Measurements from ENCODE around the gene WASL.

- TF ChIP-seq POLR2A (IDR thresholded peaks at IDR 0.05; ENCODE audit: low read length) (no peak), RFX5 (IDR thresholded peaks at IDR 0.05) (no peak), ATOH8 (CRISPR knock-in tag; IDR thresholded peaks at IDR 0.05; ENCODE audit: low read depth) (no peak), MAFK (IDR thresholded peaks at IDR 0.05; ENCODE audit: partially characterized antibody) (no peak), CTCF (IDR thresholded peaks at IDR 0.05) (no peak), EP300 (IDR thresholded peaks at IDR 0.05) (no peak), JUN (IDR thresholded peaks at IDR 0.05) (no peak), ELK1 (IDR thresholded peaks at IDR 0.05; ENCODE audit: low read depth, low read length) (no peak), BHLHE40 (IDR thresholded peaks at IDR 0.05; ENCODE audit: low read depth, low read length) (no peak), NR3C1 (IDR thresholded peaks at IDR 0.05) (no peak), ZFP36 (IDR thresholded peaks at IDR 0.05; ENCODE audit: borderline replicate concordance, partially characterized antibody) (no peak), CEBPB (IDR thresholded peaks at IDR 0.05) (no peak), MYC (IDR thresholded peaks at IDR 0.05; ENCODE audit: borderline replicate concordance, low read length) (no peak)
These were observed 33.4 kb upstream of the WASL start for GRCh38 chr7:123782071-123782798.

Measured in A549 (cell line).